SK-N-SH (cell line): Measurements from ENCODE around the gene ARF5. TPM values are rescaled to one million over a fixed set of nuclear protein-coding genes. Genes with fewer than 3 reads are reported as not detected.
A peak's percentile ranks its signal among the peaks of the same experiment; 100 is the strongest.

Experiments used
- CTCF ChIA-PET: fragments of 300-600, 350-600 bp; formaldehyde crosslinking; extraction: SDS; loops from one replicate; lab custom pipeline; 2021; lab: Yijun Ruan, JAX
- POLR2A ChIA-PET: fragments of 350-600 bp; sonication (Branson Sonifier 250); formaldehyde crosslinking; extraction: SDS; loops from one replicate; lab custom pipeline; 2020; ENCODE audit warnings: antibody characterized with exemption, inconsistent platforms; lab: Yijun Ruan, JAX
- DNase-seq: peaks from one replicate; pipeline ENCODE4 v3.0.0; 2012
- H2AFZ ChIP-seq: fragments of 200-600 bp; sonication (generic); 2 replicates; pipeline ENCODE4 v1.8.1; 2016; ENCODE audit warnings: antibody characterized with exemption, mild to moderate bottlenecking, low read depth
- H3F3A ChIP-seq: fragments of 200-600 bp; sonication (generic); replicated peaks from 2 replicates; pipeline ENCODE3; 2016; ENCODE audit warnings: antibody characterized with exemption, mild to moderate bottlenecking; ENCODE audit not compliant: insufficient read depth
- H3K27ac ChIP-seq, 2 experiments: fragments of 200-500 bp in 1 of 2; fragments of 200-600 bp in 1 of 2; sonication (Bioruptor generic) in 1 of 2; sonication (generic), shearing (Covaris generic) in 1 of 2; 2 replicates each; pipeline versions ENCODE4 v1.5.1 to v1.6.1; 2014 to 2016; ENCODE audit warnings: low read depth in 2 of 2, inconsistent platforms in 1 of 2, low read length in 1 of 2, mild to moderate bottlenecking in 1 of 2, mixed read lengths in 1 of 2
- H3K27me3 ChIP-seq: fragments of 200-600 bp; sonication (generic), shearing (Covaris generic); 2 replicates; pipeline ENCODE4 v1.6.1; 2016; ENCODE audit warnings: mixed run types; ENCODE audit not compliant: insufficient read depth
- H3K36me3 ChIP-seq, 2 experiments: fragments of 200-500 bp in 1 of 2; fragments of 200-600 bp in 1 of 2; sonication (Bioruptor generic) in 1 of 2; sonication (generic) in 1 of 2; replicated peaks in 1 of 2; 2 replicates each; pipeline versions ENCODE3 to v1.5.1; 2014 to 2016; ENCODE audit warnings: low read length in 1 of 2, mild to moderate bottlenecking in 1 of 2; ENCODE audit not compliant: insufficient read depth in 2 of 2, control insufficient read depth in 1 of 2
- H3K4me1 ChIP-seq, 2 experiments: fragments of 200-500 bp in 1 of 2; fragments of 200-600 bp in 1 of 2; sonication (Bioruptor generic) in 1 of 2; sonication (generic), shearing (Covaris generic) in 1 of 2; 2 replicates each; pipeline versions ENCODE4 v1.5.1 to v1.6.1; 2014 to 2016; ENCODE audit warnings: low read depth in 1 of 2, low read length in 1 of 2, mixed run types in 1 of 2; ENCODE audit not compliant: insufficient read depth in 2 of 2, control insufficient read depth in 1 of 2
- H3K4me2 ChIP-seq: fragments of 200-600 bp; sonication (generic), shearing (Covaris generic); 2 replicates; pipeline ENCODE4 v1.6.1; 2017; ENCODE audit warnings: mixed run types
- H3K4me3 ChIP-seq, 2 experiments: fragments of 200-500 bp in 1 of 2; fragments of 200-600 bp in 1 of 2; sonication (Bioruptor generic) in 1 of 2; sonication (generic), shearing (Covaris generic) in 1 of 2; 2 replicates each; pipeline versions ENCODE4 v1.5.1 to v1.8.1; 2014 to 2016; ENCODE audit warnings: low read depth in 2 of 2, inconsistent platforms in 1 of 2, low read length in 1 of 2, mild to moderate bottlenecking in 1 of 2, mixed read lengths in 1 of 2, moderate library complexity in 1 of 2
- H3K79me2 ChIP-seq: fragments of 200-600 bp; sonication (generic); 2 replicates; pipeline ENCODE4 v1.8.1; 2017; ENCODE audit warnings: mild to moderate bottlenecking; ENCODE audit not compliant: insufficient read depth
- H3K9ac ChIP-seq: fragments of 200-600 bp; sonication (generic); 2 replicates; pipeline ENCODE4 v1.6.1; 2017; ENCODE audit warnings: mixed run types
- H3K9me2 ChIP-seq: fragments of 200-600 bp; sonication (generic); 2 replicates; pipeline ENCODE4 v1.6.1; 2017; ENCODE audit warnings: mixed run types
- H3K9me3 ChIP-seq: fragments of 200-600 bp; sonication (generic); 2 replicates; pipeline ENCODE4 v1.6.1; 2017; ENCODE audit warnings: mixed run types, mild to moderate bottlenecking, moderate library complexity
- H4K20me1 ChIP-seq: fragments of 200-600 bp; sonication (generic); 2 replicates; pipeline ENCODE4 v1.6.1; 2017; ENCODE audit warnings: mild to moderate bottlenecking, mixed run types; ENCODE audit not compliant: insufficient read depth
- CHD2 ChIP-seq: fragments of 150-350 bp; IDR thresholded peaks from 2 replicates; pipeline ENCODE4 v1.6.1; 2018; ENCODE audit warnings: low read length; ENCODE audit not compliant: partially characterized antibody
- CTCF ChIP-seq: fragments of 200-600 bp; sonication (generic); IDR thresholded peaks from 2 replicates; pipeline ENCODE4 v1.6.1; 2017; ENCODE audit warnings: antibody characterized with exemption, mild to moderate bottlenecking, moderate library complexity
- EP300 ChIP-seq, 2 experiments: IDR thresholded peaks; 2 replicates each; pipeline versions ENCODE4 v1.4.0 to v1.6.1; 2012; ENCODE audit warnings: borderline replicate concordance in 1 of 2, low read depth in 1 of 2, low read length in 1 of 2
- EZH2phosphoT487 ChIP-seq: fragments of 200-600 bp; sonication (generic); IDR thresholded peaks from 2 replicates; pipeline ENCODE4 v1.6.1; 2017; ENCODE audit warnings: low read depth, mixed run types, mild to moderate bottlenecking, antibody characterized with exemption, moderate library complexity, borderline replicate concordance
- FOSL2 ChIP-seq: IDR thresholded peaks from 2 replicates; pipeline ENCODE4 v1.4.0; 2012; ENCODE audit warnings: low read depth, mild to moderate bottlenecking, moderate library complexity, borderline replicate concordance
- FOXJ3 ChIP-seq: sonication (generic); formaldehyde crosslinking; IDR thresholded peaks from 2 replicates; pipeline ENCODE4 v1.5.1; 2020; ENCODE audit warnings: mild to moderate bottlenecking, missing genetic modification reagents
- FOXM1 ChIP-seq: IDR thresholded peaks from 2 replicates; pipeline ENCODE4 v1.4.0; 2012; ENCODE audit warnings: low read depth, mild to moderate bottlenecking
- IRF3 ChIP-seq: fragments of 150-350 bp; IDR thresholded peaks from 2 replicates; pipeline ENCODE4 v1.6.1; 2016; ENCODE audit warnings: mild to moderate bottlenecking, low read depth, low read length
- JUND ChIP-seq: IDR thresholded peaks from 2 replicates; pipeline ENCODE4 v1.4.0; 2012
- MXI1 ChIP-seq: IDR thresholded peaks from 2 replicates; pipeline ENCODE4 v1.6.1; 2012; ENCODE audit warnings: mild to moderate bottlenecking, low read depth, low read length, improper control_type of control experiment
- NFIC ChIP-seq: IDR thresholded peaks from 2 replicates; pipeline ENCODE4 v1.4.0; 2012; ENCODE audit warnings: borderline replicate concordance
- NRF1 ChIP-seq: IDR thresholded peaks from 2 replicates; pipeline ENCODE4 v1.6.1; 2012; ENCODE audit warnings: low read depth, mild to moderate bottlenecking, low read length
- RAD21 ChIP-seq: IDR thresholded peaks from 2 replicates; pipeline ENCODE4 v1.6.1; 2012; ENCODE audit warnings: mild to moderate bottlenecking, low read length
- REST ChIP-seq: IDR thresholded peaks from 2 replicates; pipeline ENCODE4 v1.6.1; 2012; ENCODE audit warnings: mild to moderate bottlenecking, low read depth, low read length, moderate library complexity
- SIN3A ChIP-seq: IDR thresholded peaks from 2 replicates; pipeline ENCODE4 v1.6.1; 2012; ENCODE audit warnings: low read depth, mild to moderate bottlenecking, low read length, moderate library complexity, borderline replicate concordance
- YY1 ChIP-seq: IDR thresholded peaks from 2 replicates; pipeline ENCODE4 v1.4.0; 2012; ENCODE audit warnings: low read depth, mild to moderate bottlenecking
- ZBTB33 ChIP-seq: IDR thresholded peaks from 2 replicates; pipeline ENCODE4 v1.4.0; 2012; ENCODE audit warnings: low read depth, borderline replicate concordance
- WGBS: methylation state at CpG from one replicate; pipeline ENCODE4 v1.1.6; 2017; ENCODE audit warnings: low lambda C conversion rate; 5-methylcytosine and 5-hydroxymethylcytosine counted together
- polyA plus RNA-seq, 3 experiments: library from polyadenylated mRNA; depleted of rRNA; stranded (reverse); fragments of >200 nt; gene quantifications; 2 replicates each; pipeline ENCODE4 v1.2.3, GENCODE V29; 2012

Gene ARF5
- polyA plus RNA-seq, 1 of the 3 experiments (the other 2 are of a cell fraction), result 562 TPM

GRCh38 chr7:127620406-127621233 lies 32.4 kb downstream of the ARF5 start:
- 3% methylated on average over 23 of the region's 24 CpGs for WGBS
- Histone ChIP-seq H2AFZ (no peak overlapping the region), H3K4me1 (no peaks in the 10 kb centered on the region; a peak in 1 of 4 replicates), H3K9me3 (0 out of 2 replicates have a peak, but pooled peaks cover 3% of the 10 kb centered on the region), H4K20me1 (no peaks in the 10 kb centered on the region), H3K79me2 (no peaks in the 10 kb centered on the region), H3K4me2 (peak overlapping the region; percentile 50), H3F3A (no peaks in the 10 kb centered on the region), H3K36me3 (no peaks in the 10 kb centered on the region), H3K27me3 (peaks cover 66% of the 10 kb centered on the region), H3K9me2 (no peaks in the 10 kb centered on the region), H3K27ac (no peak overlapping the region), H3K9ac (no peak overlapping the region), H3K4me3 (no peak overlapping the region)
- CTCF ChIA-PET, result interaction anchor here (1.0 to 1.3 kb wide), 3 partner anchors 8 to 32 kb away, joined by 3 to 7 read pairs (median 5); partner anchors contain the start of gene ARF5
- DNase-seq, result no peak
- POLR2A ChIA-PET, result no interaction called here
- TF ChIP-seq NFIC (no peak), NRF1 (no peak), EP300 (IDR thresholded peaks at IDR 0.05; ENCODE audit: borderline replicate concordance in 1 of 2, low read depth in 1 of 2, low read length in 1 of 2) (no peak), YY1 (no peak), MXI1 (no peak), FOXJ3 (CRISPR knock-in tag) (no peak), RAD21 (no peak), CHD2 (no peak), EZH2phosphoT487 (no peak), ZBTB33 (no peak), CTCF (no peak), IRF3 (no peak), FOSL2 (no peak), FOXM1 (no peak), SIN3A (no peak), REST (no peak), JUND (no peak)
